ENCODE results near the gene MTCL1. TPM values are rescaled to one million over a fixed set of nuclear protein-coding genes. Genes with fewer than 3 reads are reported as not detected.

MTCL1 gene
- total RNA-seq, 3 donors from 2014 or later (not counting 1 experiment from before 2014, with no cell fraction given) = 0.38 to 1.5 (median 0.43) TPM

DNA sequence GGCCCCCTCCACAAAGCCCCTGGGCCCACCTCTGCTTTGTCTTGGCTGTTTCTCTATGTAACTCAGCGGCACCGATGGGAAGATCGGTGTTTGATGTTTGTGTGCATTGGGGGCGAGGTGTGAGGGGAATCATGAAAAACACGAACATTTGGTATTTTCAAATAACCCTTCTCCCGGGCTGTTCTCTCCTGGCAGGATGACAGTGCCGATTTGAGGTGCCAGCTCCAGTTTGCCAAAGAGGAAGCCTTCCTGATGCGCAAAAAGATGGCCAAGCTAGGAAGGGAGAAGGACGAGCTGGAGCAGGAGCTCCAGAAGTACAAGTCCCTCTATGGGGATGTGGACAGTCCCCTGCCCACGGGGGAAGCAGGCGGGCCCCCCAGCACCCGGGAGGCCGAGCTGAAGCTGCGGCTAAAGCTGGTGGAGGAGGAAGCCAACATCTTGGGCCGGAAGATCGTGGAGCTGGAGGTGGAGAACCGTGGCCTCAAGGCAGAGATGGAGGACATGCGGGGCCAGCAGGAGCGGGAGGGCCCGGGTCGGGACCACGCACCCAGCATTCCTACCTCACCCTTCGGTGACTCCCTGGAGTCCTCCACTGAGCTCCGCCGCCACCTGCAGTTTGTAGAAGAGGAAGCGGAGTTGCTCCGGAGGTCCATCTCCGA lies 78.1 kb downstream of the MTCL1 start:
- H3K9me3 ChIP-seq (ENCODE audit: control insufficient read depth, insufficient read depth, low read length) = no peaks in the 10 kb centered on the region
- TF ChIP-seq, protein P1, sequence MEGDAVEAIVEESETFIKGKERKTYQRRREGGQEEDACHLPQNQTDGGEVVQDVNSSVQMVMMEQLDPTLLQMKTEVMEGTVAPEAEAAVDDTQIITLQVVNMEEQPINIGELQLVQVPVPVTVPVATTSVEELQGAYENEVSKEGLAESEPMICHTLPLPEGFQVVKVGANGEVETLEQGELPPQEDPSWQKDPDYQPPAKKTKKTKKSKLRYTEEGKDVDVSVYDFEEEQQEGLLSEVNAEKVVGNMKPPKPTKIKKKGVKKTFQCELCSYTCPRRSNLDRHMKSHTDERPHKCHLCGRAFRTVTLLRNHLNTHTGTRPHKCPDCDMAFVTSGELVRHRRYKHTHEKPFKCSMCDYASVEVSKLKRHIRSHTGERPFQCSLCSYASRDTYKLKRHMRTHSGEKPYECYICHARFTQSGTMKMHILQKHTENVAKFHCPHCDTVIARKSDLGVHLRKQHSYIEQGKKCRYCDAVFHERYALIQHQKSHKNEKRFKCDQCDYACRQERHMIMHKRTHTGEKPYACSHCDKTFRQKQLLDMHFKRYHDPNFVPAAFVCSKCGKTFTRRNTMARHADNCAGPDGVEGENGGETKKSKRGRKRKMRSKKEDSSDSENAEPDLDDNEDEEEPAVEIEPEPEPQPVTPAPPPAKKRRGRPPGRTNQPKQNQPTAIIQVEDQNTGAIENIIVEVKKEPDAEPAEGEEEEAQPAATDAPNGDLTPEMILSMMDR (IDR thresholded peaks at IDR 0.05) = no peak
- no peak overlapping the region for H3K27ac ChIP-seq (ENCODE audit: low read length)
- DNase-seq = no peak
- 92% methylated on average over 28 of the region's 28 CpGs for WGBS (ENCODE audit: insufficient coverage)
- Mint-ChIP-seq H3K4me3 (no peak overlapping the region), H3K27me3 (ENCODE audit: low read depth in 2 of 2) (peaks cover 0 to 2% of the 10 kb centered on the region in 2 donors), H3K27ac (no peak overlapping the region), H3K36me3 (no peaks in the 10 kb centered on the region), H3K9me3 (no peaks in the 10 kb centered on the region), H3K4me1 (no peaks in the 10 kb centered on the region)
- no peak overlapping the region for H3K4me3 ChIP-seq (ENCODE audit: low read length)
- intact Hi-C loops (cut with micrococcal nuclease) = no loop called here
- no peaks in the 10 kb centered on the region for H3K4me1 ChIP-seq (ENCODE audit: control insufficient read depth, insufficient read depth, low read length)
- ATAC-seq = no peak
- H3K27me3 ChIP-seq (ENCODE audit: control insufficient read depth, insufficient read depth, low read length) = no peaks in the 10 kb centered on the region
- H3K36me3 ChIP-seq (ENCODE audit: control insufficient read depth, insufficient read depth, low read length) = no peaks in the 10 kb centered on the region

DNA sequence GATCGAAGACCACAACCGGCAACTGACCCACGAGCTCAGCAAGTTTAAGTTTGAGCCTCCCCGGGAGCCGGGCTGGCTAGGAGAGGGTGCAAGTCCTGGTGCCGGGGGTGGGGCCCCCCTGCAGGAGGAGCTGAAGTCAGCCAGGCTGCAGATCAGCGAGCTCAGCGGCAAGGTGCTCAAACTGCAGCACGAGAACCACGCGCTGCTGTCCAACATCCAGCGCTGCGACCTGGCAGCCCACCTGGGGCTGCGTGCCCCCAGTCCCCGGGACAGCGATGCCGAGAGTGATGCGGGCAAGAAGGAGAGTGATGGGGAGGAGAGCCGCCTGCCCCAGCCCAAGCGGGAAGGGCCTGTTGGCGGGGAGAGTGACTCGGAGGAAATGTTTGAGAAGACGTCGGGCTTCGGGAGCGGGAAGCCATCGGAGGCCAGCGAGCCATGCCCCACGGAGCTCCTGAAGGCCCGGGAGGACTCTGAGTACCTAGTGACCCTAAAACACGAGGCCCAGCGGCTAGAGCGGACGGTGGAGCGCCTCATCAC lies 78.7 kb downstream of the MTCL1 start:
- Mint-ChIP-seq H3K36me3 (no peaks in the 10 kb centered on the region), H3K4me1 (no peaks in the 10 kb centered on the region), H3K27ac (no peak overlapping the region), H3K9me3 (no peaks in the 10 kb centered on the region), H3K4me3 (no peak overlapping the region), H3K27me3 (ENCODE audit: low read depth in 2 of 2) (peaks cover 0 to 2% of the 10 kb centered on the region in 2 donors)
- Histone ChIP-seq H3K27ac (ENCODE audit: low read length) (no peak overlapping the region), H3K4me1 (ENCODE audit: control insufficient read depth, insufficient read depth, low read length) (no peaks in the 10 kb centered on the region), H3K9me3 (ENCODE audit: control insufficient read depth, insufficient read depth, low read length) (no peaks in the 10 kb centered on the region), H3K36me3 (ENCODE audit: control insufficient read depth, insufficient read depth, low read length) (no peaks in the 10 kb centered on the region), H3K27me3 (ENCODE audit: control insufficient read depth, insufficient read depth, low read length) (no peaks in the 10 kb centered on the region), H3K4me3 (ENCODE audit: low read length) (no peak overlapping the region)
- TF ChIP-seq, protein P1 (IDR thresholded peaks at IDR 0.05) = no peak
- intact Hi-C loops (cut with micrococcal nuclease) = no loop called here
- 97% methylated on average over 35 of the region's 35 CpGs for WGBS (ENCODE audit: insufficient coverage)
- DNase-seq (no peak), ATAC-seq (no peak)

DNA sequence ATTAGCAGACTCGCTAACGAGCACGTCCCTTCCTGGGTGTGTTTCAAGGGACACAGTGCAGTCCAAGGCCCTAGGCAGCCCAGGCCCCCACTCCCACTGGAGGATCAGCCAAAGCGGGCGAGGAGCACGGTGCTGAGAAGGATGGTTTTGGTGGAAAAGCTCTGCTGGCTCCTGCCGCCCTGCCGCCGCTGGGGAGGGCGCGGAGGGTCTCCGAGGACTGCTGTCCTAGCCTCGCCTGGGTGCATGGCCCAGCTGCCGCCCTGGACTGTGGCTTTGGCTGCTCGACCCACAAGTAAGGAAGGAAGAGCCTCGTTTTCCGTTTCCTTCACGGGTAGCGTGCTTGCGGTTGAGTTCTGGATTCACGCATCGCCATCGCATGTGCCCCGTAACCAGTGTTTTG lies 79.9 kb downstream of the MTCL1 start:
- DNase-seq (no peak), ATAC-seq (no peak)
- no peak overlapping the region for H3K4me3 ChIP-seq (ENCODE audit: low read length)
- H3K4me1 ChIP-seq (ENCODE audit: control insufficient read depth, insufficient read depth, low read length) = no peaks in the 10 kb centered on the region
- H3K27me3 Mint-ChIP-seq (ENCODE audit: low read depth in 2 of 2) = no peaks in the 10 kb centered on the region
- no peaks in the 10 kb centered on the region for H3K36me3 ChIP-seq (ENCODE audit: control insufficient read depth, insufficient read depth, low read length)
- H3K9me3 Mint-ChIP-seq = no peaks in the 10 kb centered on the region
- H3K36me3 Mint-ChIP-seq = no peaks in the 10 kb centered on the region
- intact Hi-C loops (cut with micrococcal nuclease) = no loop called here
- no peaks in the 10 kb centered on the region for H3K9me3 ChIP-seq (ENCODE audit: control insufficient read depth, insufficient read depth, low read length)
- WGBS (ENCODE audit: insufficient coverage) = 95% methylated on average over 24 of the region's 24 CpGs
- no peak overlapping the region for H3K4me3 Mint-ChIP-seq
- H3K27ac ChIP-seq (ENCODE audit: low read length) = no peak overlapping the region
- no peaks in the 10 kb centered on the region for H3K4me1 Mint-ChIP-seq
- TF ChIP-seq, protein P1 (IDR thresholded peaks at IDR 0.05) = no peak
- no peak overlapping the region for H3K27ac Mint-ChIP-seq
- H3K27me3 ChIP-seq (ENCODE audit: control insufficient read depth, insufficient read depth, low read length) = no peaks in the 10 kb centered on the region

Measured in natural killer cell (primary cell).